H1 (cell line): ENCODE results near the gene CSF1. TPM values are rescaled to one million over a fixed set of nuclear protein-coding genes. Genes with fewer than 3 reads are reported as not detected.
A peak's percentile ranks its signal among the peaks of the same experiment; 100 is the strongest.

Experiments used
- ATF2 ChIP-seq: IDR thresholded peaks from 2 replicates; pipeline ENCODE4 v1.6.1; 2012; ENCODE audit warnings: low read length, inconsistent platforms
- CBX5 ChIP-seq: fragments of 300-800, 300-1000 bp; sonication (generic); IDR thresholded peaks from 2 replicates; pipeline ENCODE4 v1.7.1; 2016; ENCODE audit warnings: antibody characterized with exemption, low read length, low read depth
- CEBPB ChIP-seq: IDR thresholded peaks from 2 replicates; pipeline ENCODE4 v1.6.1; 2012; ENCODE audit warnings: low read depth, low read length
- CTCF ChIP-seq, 3 experiments: IDR thresholded peaks; 1 replicate in 2 of 3; 2 replicates in 1 of 3; pipeline versions ENCODE4 v1.5.1 to v1.6.1; 2011; ENCODE audit warnings: low read length in 3 of 3, mild to moderate bottlenecking in 3 of 3, inconsistent platforms in 2 of 3, low read depth in 1 of 3, moderate library complexity in 1 of 3; ENCODE audit not compliant: insufficient read depth in 1 of 3; ENCODE audit errors: control extremely low read depth in 1 of 3
- MAX ChIP-seq: IDR thresholded peaks from 2 replicates; pipeline ENCODE4 v1.6.1; 2012; ENCODE audit warnings: inconsistent platforms
- RAD21 ChIP-seq, 2 experiments: IDR thresholded peaks in 1 of 2; conservative IDR thresholded peaks in 1 of 2; 2 replicates each; pipeline ENCODE4 v1.6.1; 2011; ENCODE audit warnings: low read depth in 2 of 2, low read length in 2 of 2, improper control_type of control experiment in 1 of 2, inconsistent platforms in 1 of 2, mild to moderate bottlenecking in 1 of 2, moderate library complexity in 1 of 2
- SP4 ChIP-seq: IDR thresholded peaks from 2 replicates; pipeline ENCODE4 v1.6.1; 2012; ENCODE audit warnings: low read length, inconsistent platforms
- polyA plus RNA-seq, 7 experiments: library from polyadenylated mRNA; depleted of rRNA in 3 of 7; stranded (reverse) in 5 of 7; unstranded in 2 of 7; fragments of >200 nt in 5 of 7; fragments of 200-250 nt in 2 of 7; gene quantifications; 1 replicate in 5 of 7; 2 replicates in 1 of 7; 4 replicates in 1 of 7; pipeline versions ENCODE4 v1.2.1 to v1.2.3, GENCODE V29; 2011 to 2013; ENCODE audit warnings: missing spikeins in 2 of 7, mixed read lengths in 2 of 7
- total RNA-seq: library from RNA; stranded (reverse); fragmentation: NEBNext Ultra II Directional; extraction: Animal tissue kit (Norgen Biotek cat#: 25700); gene quantifications from 2 replicates; pipeline ENCODE4 v1.2.1, GENCODE V29; 2021

Gene CSF1
- total and polyA plus RNA-seq, 2 of the 8 experiments (the other 6 are each of a cell fraction or from before 2014, with no cell fraction given), result 3.3 to 5.4 TPM

GRCh38 chr1:109877317-109877771, 33.3 kb upstream of the CSF1 start (continued):
- TF ChIP-seq CTCF (IDR thresholded peaks at IDR 0.05; ENCODE audit: control extremely low read depth in 1 of 3, insufficient read depth in 1 of 3, low read depth in 1 of 3, low read length in 3 of 3) (peak; percentile 18 to 32 (median 21); a peak in 3 of 4 replicates), SP4 (no peak), CBX5 (no peak), ATF2 (peak; percentile 67; the same call in 1 of the 2 replicates), RAD21 (IDR thresholded peaks at IDR 0.05 in 1 of 2, conservative IDR thresholded peaks at IDR 0.05 in 1 of 2; ENCODE audit: low read depth in 2 of 2, low read length in 2 of 2) (peak; percentile 13 to 41), MAX (peak; percentile 57), CEBPB (peak; percentile 98)
